ENCODE measurements around the gene TUBA1B. TPM values are rescaled to one million over a fixed set of nuclear protein-coding genes. Genes with fewer than 3 reads are reported as not detected.

Gene TUBA1B
- total and polyA plus RNA-seq, 2 of the 8 experiments (the other 6 are each of a cell fraction or from before 2014, with no cell fraction given): 2,092 to 6,837 TPM

- DNase-seq (ENCODE audit: low read depth in 1 of 2, low spot score in 2 of 2) (no peak), FAIRE-seq (no peak)
- Histone ChIP-seq H3K27ac (ENCODE audit: low read depth, low read length) (peak overlapping the region; percentile 27; the same call in 1 of the 2 replicates), H3K23ac (ENCODE audit: insufficient read length) (no peak overlapping the region), H2BK15ac (ENCODE audit: low read length) (no peak overlapping the region), H4K91ac (replicated peaks; ENCODE audit: insufficient read length, low read length) (no peak overlapping the region), H3K79me1 (ENCODE audit: low read depth, low read length) (peaks cover 14% of the 10 kb centered on the region; the same call in 1 of the 2 replicates), H2AFZ (ENCODE audit: low read length) (peak overlapping the region; percentile 89; the same call in 1 of the 2 replicates), H3K27me3 (replicated peaks in 1 of 4; ENCODE audit: control insufficient read depth in 3 of 4, extremely low read depth in 1 of 4, insufficient read depth in 3 of 4, low read length in 3 of 4) (no peaks in the 10 kb centered on the region), H4K8ac (ENCODE audit: extremely low read depth, insufficient read depth, low read length) (no peak overlapping the region), H3K56ac (replicated peaks; ENCODE audit: insufficient read length, low read depth, low read length) (peak overlapping the region; percentile 48), H2BK12ac (ENCODE audit: low read depth, low read length) (no peak overlapping the region), H2AK5ac (ENCODE audit: low read depth, low read length) (no peak overlapping the region), H2BK20ac (ENCODE audit: low read length) (no peak overlapping the region), H3K18ac (ENCODE audit: extremely low read depth, low read length) (no peak overlapping the region; the same call in 1 of the 2 replicates), H3K4me2 (ENCODE audit: insufficient read depth in 1 of 2, low read depth in 2 of 2, low read length in 2 of 2) (peak overlapping the region; percentile 66 to 77), H3K79me2 (ENCODE audit: control insufficient read depth in 1 of 2, insufficient read depth in 2 of 2, low read length in 2 of 2) (peaks cover 0 to 20% of the 10 kb centered on the region in 2 experiments; a peak in 2 of 4 replicates), H3K9ac (replicated peaks in 1 of 4; ENCODE audit: extremely low read depth in 1 of 4, low read depth in 3 of 4, low read length in 3 of 4) (peak overlapping the region in 3 of 4 experiments; percentile 31 to 69 (median 45); a peak in 5 of 7 replicates), H3K23me2 (ENCODE audit: low read depth, low read length) (peaks cover 9% of the 10 kb centered on the region; the same call in 1 of the 2 replicates), H4K5ac (ENCODE audit: insufficient read length, low read depth, low read length) (peak overlapping the region; percentile 57), H3K14ac (ENCODE audit: insufficient read length) (no peak overlapping the region), H3K4me1 (replicated peaks in 1 of 4; ENCODE audit: control insufficient read depth in 3 of 4, insufficient read depth in 4 of 4, low read length in 3 of 4) (peaks cover 0 to 10% (median 2%) of the 10 kb centered on the region in 4 experiments; a peak in 3 of 7 replicates), H3K4me3 (ENCODE audit: extremely low read depth in 1 of 4, insufficient read depth in 2 of 4, low read depth in 3 of 4, low read length in 4 of 4) (peak overlapping the region; percentile 74 to 99 (median 92)), H2BK5ac (ENCODE audit: low read depth, low read length) (no peak overlapping the region), H3K36me3 (ENCODE audit: control insufficient read depth in 2 of 4, insufficient read depth in 4 of 4, low read length in 3 of 4) (no peaks in the 10 kb centered on the region), H2BK120ac (replicated peaks; ENCODE audit: low read depth, low read length) (no peak overlapping the region), H4K20me1 (replicated peaks in 1 of 2; ENCODE audit: control insufficient read depth in 1 of 2, insufficient read depth in 2 of 2, low read length in 2 of 2) (peaks cover 3 to 15% of the 10 kb centered on the region in 2 experiments), H3K9me3 (ENCODE audit: insufficient read depth in 2 of 2, low read depth in 1 of 2, low read length in 1 of 2) (no peaks in the 10 kb centered on the region), H3K4ac (replicated peaks; ENCODE audit: insufficient read length, low read depth, low read length) (no peak overlapping the region)
- WGBS, 2 experiments (ENCODE audit: extremely low coverage in 1 of 2, insufficient coverage in 1 of 2, insufficient read length in 1 of 2, insufficient replicate concordance in 2 of 2, low coverage in 1 of 2, low lambda C conversion rate in 2 of 2, missing lambda C conversion rate in 1 of 2): 55% methylated on average over 6 of the region's 6 CpGs; no CpG with 5 or more reads in 1 of the 2 experiments
- ChIA-PET CTCF (ENCODE audit: partially characterized antibody) (interaction anchor here (0.7 to 16.2 kb wide), 8 partner anchors 9 to 238 kb away, joined by 3 to 235 read pairs (median 18); partner anchors contain the start of genes DHH and TUBA1B), POLR2A (ENCODE audit: partially characterized antibody) (interaction anchor here (1.0 to 4.4 kb wide), 9 partner anchors 9 to 22 kb away, joined by 3 to 51 read pairs (median 6); partner anchors contain the start of genes DHH and TUBA1B)
- TF ChIP-seq JUND (IDR thresholded peaks at IDR 0.05; ENCODE audit: low read length) (no peak), CBX8 (IDR thresholded peaks at IDR 0.05; ENCODE audit: borderline replicate concordance, low read depth, low read length) (no peak), ATF3 (IDR thresholded peaks at IDR 0.05; ENCODE audit: insufficient read depth, low read depth, low read length) (no peak), RNF2 (IDR thresholded peaks at IDR 0.05; ENCODE audit: borderline replicate concordance, low read depth, low read length, missing control alignments, poor library complexity, severe bottlenecking) (no peak)
Measured at GRCh38 chr12:49111206-49111605, 20.0 kb downstream of the TUBA1B start.
